ENCODE results near the gene C5orf52. TPM values are rescaled to one million over a fixed set of nuclear protein-coding genes. Genes with fewer than 3 reads are reported as not detected.

The C5orf52 gene
- total and polyA plus RNA-seq, 3 experiments from 2014 or later = not detected

Other genes with a start within 250 kb of the C5orf52 start
- gene NIPAL4, start 211.3 kb upstream of the C5orf52 start, total RNA-seq = 1 to 10 TPM; 1.1 to 1.4 TPM
- not detected for gene NIPAL4, start 211.3 kb upstream of the C5orf52 start, polyA plus RNA-seq
- 10 to 100 TPM; 26.5 to 26.8 TPM for gene ADAM19, start 95.8 kb upstream of the C5orf52 start, total RNA-seq
- 4.1 TPM for gene ADAM19, start 95.8 kb upstream of the C5orf52 start, polyA plus RNA-seq
- under 1 TPM; 0.09 to 0.11 TPM for gene SOX30, start 19.1 kb upstream of the C5orf52 start, total RNA-seq
- gene SOX30, start 19.1 kb upstream of the C5orf52 start, polyA plus RNA-seq = 0.28 TPM
- gene THG1L, start 59.9 kb downstream of the C5orf52 start, total RNA-seq = 10 to 100 TPM; 31.0 to 34.6 TPM
- 4.6 TPM for gene THG1L, start 59.9 kb downstream of the C5orf52 start, polyA plus RNA-seq
- 1 to 10 TPM; 7.8 to 7.9 TPM for gene LSM11, start 72.2 kb downstream of the C5orf52 start, total RNA-seq
- gene LSM11, start 72.2 kb downstream of the C5orf52 start, polyA plus RNA-seq = 0.82 TPM
- gene CLINT1, start 187.6 kb downstream of the C5orf52 start, total RNA-seq = 10 to 100 TPM; 72.3 to 73.1 TPM
- 91.1 TPM for gene CLINT1, start 187.6 kb downstream of the C5orf52 start, polyA plus RNA-seq